ENCODE measurements around the gene RAD51D. TPM values are rescaled to one million over a fixed set of nuclear protein-coding genes. Genes with fewer than 3 reads are reported as not detected.

RAD51D gene
- polyA plus RNA-seq, 1 donor from 2014 or later = 19.0 TPM

DNA sequence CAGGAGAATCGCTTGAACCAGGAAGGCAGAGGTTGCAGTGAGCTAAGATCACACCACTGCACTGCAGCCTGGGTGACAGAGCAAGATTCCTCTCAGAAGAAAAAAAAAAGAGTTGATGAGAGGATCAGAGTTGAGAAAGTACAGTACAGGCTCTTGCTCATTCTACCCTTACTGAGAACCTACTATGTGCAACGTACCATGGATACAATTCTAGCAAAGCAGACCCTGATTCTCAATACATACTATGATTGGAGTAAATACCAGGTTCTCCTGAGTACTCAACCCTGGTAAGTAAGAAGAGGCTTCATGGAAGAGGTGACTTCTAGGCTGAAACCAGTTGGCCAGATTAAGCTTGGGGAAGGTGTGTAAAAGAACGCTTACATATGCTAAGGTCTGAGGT, 57.4 kb downstream of the RAD51D start:
- Histone ChIP-seq H3K79me2 (replicated peaks; ENCODE audit: insufficient read depth, low read length) (no peaks in the 10 kb centered on the region), H3K27ac (ENCODE audit: low read length) (no peak overlapping the region), H3K4me3 (ENCODE audit: low read length) (no peak overlapping the region), H3K4me2 (ENCODE audit: low read length) (no peak overlapping the region), H3K9me2 (ENCODE audit: insufficient read depth, low read length) (no peaks in the 10 kb centered on the region), H3K9ac (ENCODE audit: low read length) (no peak overlapping the region), H2AFZ (ENCODE audit: low read depth, low read length) (no peak overlapping the region), H4K20me1 (ENCODE audit: insufficient read depth) (no peaks in the 10 kb centered on the region), H3K27me3 (ENCODE audit: insufficient read depth, low read depth, low read length) (no peaks in the 10 kb centered on the region), H3K36me3 (ENCODE audit: insufficient read depth, low read length) (no peaks in the 10 kb centered on the region), H3K9me3 (ENCODE audit: low read length) (no peaks in the 10 kb centered on the region), H3F3A (ENCODE audit: insufficient read depth, low read length, poor library complexity, severe bottlenecking) (no peaks in the 10 kb centered on the region)
- TF ChIP-seq, protein P1, sequence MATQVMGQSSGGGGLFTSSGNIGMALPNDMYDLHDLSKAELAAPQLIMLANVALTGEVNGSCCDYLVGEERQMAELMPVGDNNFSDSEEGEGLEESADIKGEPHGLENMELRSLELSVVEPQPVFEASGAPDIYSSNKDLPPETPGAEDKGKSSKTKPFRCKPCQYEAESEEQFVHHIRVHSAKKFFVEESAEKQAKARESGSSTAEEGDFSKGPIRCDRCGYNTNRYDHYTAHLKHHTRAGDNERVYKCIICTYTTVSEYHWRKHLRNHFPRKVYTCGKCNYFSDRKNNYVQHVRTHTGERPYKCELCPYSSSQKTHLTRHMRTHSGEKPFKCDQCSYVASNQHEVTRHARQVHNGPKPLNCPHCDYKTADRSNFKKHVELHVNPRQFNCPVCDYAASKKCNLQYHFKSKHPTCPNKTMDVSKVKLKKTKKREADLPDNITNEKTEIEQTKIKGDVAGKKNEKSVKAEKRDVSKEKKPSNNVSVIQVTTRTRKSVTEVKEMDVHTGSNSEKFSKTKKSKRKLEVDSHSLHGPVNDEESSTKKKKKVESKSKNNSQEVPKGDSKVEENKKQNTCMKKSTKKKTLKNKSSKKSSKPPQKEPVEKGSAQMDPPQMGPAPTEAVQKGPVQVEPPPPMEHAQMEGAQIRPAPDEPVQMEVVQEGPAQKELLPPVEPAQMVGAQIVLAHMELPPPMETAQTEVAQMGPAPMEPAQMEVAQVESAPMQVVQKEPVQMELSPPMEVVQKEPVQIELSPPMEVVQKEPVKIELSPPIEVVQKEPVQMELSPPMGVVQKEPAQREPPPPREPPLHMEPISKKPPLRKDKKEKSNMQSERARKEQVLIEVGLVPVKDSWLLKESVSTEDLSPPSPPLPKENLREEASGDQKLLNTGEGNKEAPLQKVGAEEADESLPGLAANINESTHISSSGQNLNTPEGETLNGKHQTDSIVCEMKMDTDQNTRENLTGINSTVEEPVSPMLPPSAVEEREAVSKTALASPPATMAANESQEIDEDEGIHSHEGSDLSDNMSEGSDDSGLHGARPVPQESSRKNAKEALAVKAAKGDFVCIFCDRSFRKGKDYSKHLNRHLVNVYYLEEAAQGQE (IDR thresholded peaks at IDR 0.05; ENCODE audit: borderline replicate concordance) = no peak
- TF ChIP-seq TAF1 (IDR thresholded peaks at IDR 0.05; ENCODE audit: low read depth) (no peak), RAD21 (conservative IDR thresholded peaks at IDR 0.05) (no peak), MXI1 (conservative IDR thresholded peaks at IDR 0.05; ENCODE audit: poor library complexity, severe bottlenecking) (no peak), POLR2AphosphoS5 (IDR thresholded peaks at IDR 0.05) (no peak), SMC3 (conservative IDR thresholded peaks at IDR 0.05; ENCODE audit: poor library complexity) (no peak), EZH2 (IDR thresholded peaks at IDR 0.05; ENCODE audit: borderline replicate concordance, insufficient read depth, low read length, poor library complexity, severe bottlenecking) (no peak), EP300 (conservative IDR thresholded peaks at IDR 0.05; ENCODE audit: poor library complexity, severe bottlenecking) (no peak)
- TF ChIP-seq, protein P2, sequence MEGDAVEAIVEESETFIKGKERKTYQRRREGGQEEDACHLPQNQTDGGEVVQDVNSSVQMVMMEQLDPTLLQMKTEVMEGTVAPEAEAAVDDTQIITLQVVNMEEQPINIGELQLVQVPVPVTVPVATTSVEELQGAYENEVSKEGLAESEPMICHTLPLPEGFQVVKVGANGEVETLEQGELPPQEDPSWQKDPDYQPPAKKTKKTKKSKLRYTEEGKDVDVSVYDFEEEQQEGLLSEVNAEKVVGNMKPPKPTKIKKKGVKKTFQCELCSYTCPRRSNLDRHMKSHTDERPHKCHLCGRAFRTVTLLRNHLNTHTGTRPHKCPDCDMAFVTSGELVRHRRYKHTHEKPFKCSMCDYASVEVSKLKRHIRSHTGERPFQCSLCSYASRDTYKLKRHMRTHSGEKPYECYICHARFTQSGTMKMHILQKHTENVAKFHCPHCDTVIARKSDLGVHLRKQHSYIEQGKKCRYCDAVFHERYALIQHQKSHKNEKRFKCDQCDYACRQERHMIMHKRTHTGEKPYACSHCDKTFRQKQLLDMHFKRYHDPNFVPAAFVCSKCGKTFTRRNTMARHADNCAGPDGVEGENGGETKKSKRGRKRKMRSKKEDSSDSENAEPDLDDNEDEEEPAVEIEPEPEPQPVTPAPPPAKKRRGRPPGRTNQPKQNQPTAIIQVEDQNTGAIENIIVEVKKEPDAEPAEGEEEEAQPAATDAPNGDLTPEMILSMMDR (IDR thresholded peaks at IDR 0.05; ENCODE audit: poor library complexity, severe bottlenecking) = no peak

DNA sequence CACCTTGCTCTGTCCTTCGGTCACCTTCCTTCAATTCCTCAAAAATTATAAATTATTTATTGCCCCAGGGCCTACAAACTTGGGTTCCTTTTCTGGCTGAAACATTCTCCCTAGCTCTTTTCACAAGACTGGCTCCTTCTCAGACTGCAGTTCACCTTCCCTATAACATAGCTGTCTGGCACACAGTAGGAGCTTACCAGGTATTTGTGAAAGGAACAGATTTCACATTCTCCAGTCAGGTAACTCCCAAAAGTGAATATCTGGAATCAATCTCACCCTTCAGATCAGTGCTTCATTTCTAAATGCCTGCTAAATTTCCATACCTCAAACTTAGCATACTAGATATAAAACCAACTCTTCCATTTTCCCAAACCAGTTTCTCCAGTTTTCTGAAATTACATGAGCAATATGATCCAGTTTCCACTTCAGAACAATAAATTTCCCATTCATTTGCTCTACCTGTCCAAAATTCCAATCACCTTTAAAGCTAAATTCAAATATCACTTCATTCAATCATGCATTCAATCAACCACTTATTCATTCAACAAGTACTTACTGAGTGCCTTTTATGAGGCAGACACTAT, 62.2 kb downstream of the RAD51D start:
- Histone ChIP-seq H3K79me2 (replicated peaks; ENCODE audit: insufficient read depth, low read length) (no peaks in the 10 kb centered on the region), H3K4me3 (ENCODE audit: low read length) (no peak overlapping the region), H3K27me3 (ENCODE audit: insufficient read depth, low read depth, low read length) (no peaks in the 10 kb centered on the region), H2AFZ (ENCODE audit: low read depth, low read length) (no peak overlapping the region), H3K4me2 (ENCODE audit: low read length) (no peak overlapping the region), H3K9ac (ENCODE audit: low read length) (no peak overlapping the region), H3K27ac (ENCODE audit: low read length) (no peak overlapping the region), H3K9me2 (ENCODE audit: insufficient read depth, low read length) (no peaks in the 10 kb centered on the region), H3K36me3 (ENCODE audit: insufficient read depth, low read length) (no peaks in the 10 kb centered on the region), H3K9me3 (ENCODE audit: low read length) (no peaks in the 10 kb centered on the region), H3F3A (ENCODE audit: insufficient read depth, low read length, poor library complexity, severe bottlenecking) (no peaks in the 10 kb centered on the region), H4K20me1 (ENCODE audit: insufficient read depth) (no peaks in the 10 kb centered on the region)
- TF ChIP-seq, protein P2 (IDR thresholded peaks at IDR 0.05; ENCODE audit: poor library complexity, severe bottlenecking) = no peak
- TF ChIP-seq MXI1 (conservative IDR thresholded peaks at IDR 0.05; ENCODE audit: poor library complexity, severe bottlenecking) (no peak), RAD21 (conservative IDR thresholded peaks at IDR 0.05) (no peak), EP300 (conservative IDR thresholded peaks at IDR 0.05; ENCODE audit: poor library complexity, severe bottlenecking) (no peak), SMC3 (conservative IDR thresholded peaks at IDR 0.05; ENCODE audit: poor library complexity) (no peak), POLR2AphosphoS5 (IDR thresholded peaks at IDR 0.05) (no peak), EZH2 (IDR thresholded peaks at IDR 0.05; ENCODE audit: borderline replicate concordance, insufficient read depth, low read length, poor library complexity, severe bottlenecking) (no peak), TAF1 (IDR thresholded peaks at IDR 0.05; ENCODE audit: low read depth) (no peak)
- TF ChIP-seq, protein P1 (IDR thresholded peaks at IDR 0.05; ENCODE audit: borderline replicate concordance) = no peak

Measured in neural cell (in vitro differentiated cells).